KOPT-K1 (cell line): ENCODE measurements around the gene LYRM4.

ENCODE experiments used
- H3K27ac ChIP-seq: fragments of 200-600 bp; sonication (generic); 2 replicates; pipeline ENCODE4 v1.5.1; 2016; ENCODE audit warnings: antibody characterized with exemption, mild to moderate bottlenecking, low read depth, low read length; ENCODE audit not compliant: poor library complexity, severe bottlenecking
- H3K36me3 ChIP-seq: fragments of 200-600 bp; sonication (generic); 2 replicates; pipeline ENCODE4 v1.5.1; 2017; ENCODE audit warnings: antibody characterized with exemption, mild to moderate bottlenecking, low read length, moderate library complexity; ENCODE audit not compliant: insufficient read depth
- H3K9me3 ChIP-seq: fragments of 200-600 bp; sonication (generic); 2 replicates; pipeline ENCODE4 v1.5.1; 2017; ENCODE audit warnings: antibody characterized with exemption, low read length, mild to moderate bottlenecking; ENCODE audit not compliant: insufficient read depth, poor library complexity, severe bottlenecking

Gene LYRM4

GRCh38 chr6:5208471-5208971 lies 52.2 kb downstream of the LYRM4 start:
- Histone ChIP-seq H3K27ac (no peak overlapping the region), H3K9me3 (no peaks in the 10 kb centered on the region), H3K36me3 (peaks cover 10% of the 10 kb centered on the region)

GRCh38 chr6:5208057-5208456 lies 52.7 kb downstream of the LYRM4 start:
- Histone ChIP-seq H3K36me3 (peaks cover 6% of the 10 kb centered on the region), H3K9me3 (no peaks in the 10 kb centered on the region), H3K27ac (no peak overlapping the region)

- no peaks in the 10 kb centered on the region for H3K36me3 ChIP-seq
- no peak overlapping the region for H3K27ac ChIP-seq
- no peaks in the 10 kb centered on the region for H3K9me3 ChIP-seq
These were observed 53.7 kb downstream of the LYRM4 start for GRCh38 chr6:5206920-5207561.

GRCh38 chr6:5205877-5206850 lies 54.6 kb downstream of the LYRM4 start:
- Histone ChIP-seq H3K9me3 (no peaks in the 10 kb centered on the region), H3K36me3 (no peaks in the 10 kb centered on the region), H3K27ac (no peak overlapping the region)

- H3K36me3 ChIP-seq, result no peaks in the 10 kb centered on the region
- no peak overlapping the region for H3K27ac ChIP-seq
- no peaks in the 10 kb centered on the region for H3K9me3 ChIP-seq
These were observed 55.7 kb downstream of the LYRM4 start for GRCh38 chr6:5205035-5205507.

- Histone ChIP-seq H3K27ac (no peak overlapping the region), H3K36me3 (no peaks in the 10 kb centered on the region), H3K9me3 (no peaks in the 10 kb centered on the region)
These were observed 56.4 kb downstream of the LYRM4 start for GRCh38 chr6:5204376-5204775.

- Histone ChIP-seq H3K9me3 (no peaks in the 10 kb centered on the region), H3K27ac (no peak overlapping the region), H3K36me3 (no peaks in the 10 kb centered on the region)
These were observed 57.2 kb downstream of the LYRM4 start for GRCh38 chr6:5203546-5203945.

- Histone ChIP-seq H3K27ac (no peak overlapping the region), H3K9me3 (no peaks in the 10 kb centered on the region), H3K36me3 (no peaks in the 10 kb centered on the region)
These were observed 57.8 kb downstream of the LYRM4 start for GRCh38 chr6:5202941-5203340.

GRCh38 chr6:5202206-5202605 lies 58.5 kb downstream of the LYRM4 start:
- Histone ChIP-seq H3K27ac (no peak overlapping the region), H3K9me3 (no peaks in the 10 kb centered on the region), H3K36me3 (no peaks in the 10 kb centered on the region)

- Histone ChIP-seq H3K27ac (no peak overlapping the region), H3K36me3 (no peaks in the 10 kb centered on the region), H3K9me3 (no peaks in the 10 kb centered on the region)
These were observed 59.5 kb downstream of the LYRM4 start for GRCh38 chr6:5201271-5201670.

- Histone ChIP-seq H3K27ac (no peak overlapping the region), H3K9me3 (no peaks in the 10 kb centered on the region), H3K36me3 (no peaks in the 10 kb centered on the region)
These were observed 61.0 kb downstream of the LYRM4 start for GRCh38 chr6:5199702-5200101.

GRCh38 chr6:5199283-5199682 lies 61.5 kb downstream of the LYRM4 start:
- Histone ChIP-seq H3K9me3 (no peaks in the 10 kb centered on the region), H3K27ac (no peak overlapping the region), H3K36me3 (no peaks in the 10 kb centered on the region)

- no peaks in the 10 kb centered on the region for H3K36me3 ChIP-seq
- H3K27ac ChIP-seq, result no peak overlapping the region
- no peaks in the 10 kb centered on the region for H3K9me3 ChIP-seq
These were observed 63.7 kb downstream of the LYRM4 start for GRCh38 chr6:5197084-5197483.

- no peaks in the 10 kb centered on the region for H3K9me3 ChIP-seq
- H3K36me3 ChIP-seq, result no peaks in the 10 kb centered on the region
- H3K27ac ChIP-seq, result no peak overlapping the region
These were observed 68.5 kb downstream of the LYRM4 start for GRCh38 chr6:5192135-5192794.

- Histone ChIP-seq H3K9me3 (no peaks in the 10 kb centered on the region), H3K36me3 (no peaks in the 10 kb centered on the region), H3K27ac (no peak overlapping the region)
These were observed 69.0 kb downstream of the LYRM4 start for GRCh38 chr6:5191722-5192121.
